ENCODE measurements around the gene PPFIBP2.

The PPFIBP2 gene

DNA sequence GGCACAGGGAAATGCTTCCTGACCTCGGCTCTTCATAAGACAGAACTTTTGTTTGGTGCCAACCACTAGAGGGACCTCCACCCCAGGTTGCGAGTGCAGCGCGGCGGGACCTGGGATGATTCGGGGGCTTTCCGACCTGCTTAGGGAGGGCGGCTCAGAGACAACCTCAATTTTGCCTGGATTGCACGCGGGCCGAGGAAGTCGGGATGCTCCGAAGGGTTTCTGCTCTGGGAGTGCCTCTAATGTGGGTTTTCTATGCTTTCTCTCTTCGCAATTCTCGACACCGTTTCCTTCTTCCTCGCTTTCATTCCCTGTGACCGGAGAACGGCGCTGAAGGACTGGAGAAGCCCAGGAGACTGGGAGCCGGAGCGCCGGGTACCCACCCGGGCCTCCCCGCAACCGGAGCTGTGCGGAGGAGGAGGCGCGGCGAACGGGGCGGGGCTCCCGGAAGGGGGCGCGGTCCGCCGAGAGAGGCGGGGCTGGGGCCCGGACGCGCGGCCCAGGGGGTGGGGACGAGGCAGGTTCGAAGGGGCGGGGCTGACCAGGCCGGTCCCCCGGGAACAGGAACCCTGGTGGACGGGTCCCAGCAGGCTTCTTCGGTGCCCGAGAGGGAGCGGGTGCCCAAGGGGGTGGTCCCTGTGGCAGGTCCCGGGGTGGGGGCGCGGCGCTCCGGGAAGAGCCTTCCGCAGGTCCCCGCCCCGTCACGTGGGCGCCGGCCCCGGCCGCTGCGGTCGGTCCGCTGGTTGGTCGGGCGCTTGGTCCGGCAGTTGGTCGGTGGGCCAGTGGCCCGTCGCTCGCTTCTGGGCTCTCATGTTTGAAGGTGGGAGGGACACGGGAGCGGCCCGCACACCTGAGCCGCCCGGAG is at the start of gene PPFIBP2:
PPFIBP2 (plus strand) TSS at position 766 of the 865 bp plus-strand sequence. CDS start 35,477 bp downstream, outside the sequence.
- DNase-seq (ENCODE audit: low read depth), result peak; percentile 47

DNA sequence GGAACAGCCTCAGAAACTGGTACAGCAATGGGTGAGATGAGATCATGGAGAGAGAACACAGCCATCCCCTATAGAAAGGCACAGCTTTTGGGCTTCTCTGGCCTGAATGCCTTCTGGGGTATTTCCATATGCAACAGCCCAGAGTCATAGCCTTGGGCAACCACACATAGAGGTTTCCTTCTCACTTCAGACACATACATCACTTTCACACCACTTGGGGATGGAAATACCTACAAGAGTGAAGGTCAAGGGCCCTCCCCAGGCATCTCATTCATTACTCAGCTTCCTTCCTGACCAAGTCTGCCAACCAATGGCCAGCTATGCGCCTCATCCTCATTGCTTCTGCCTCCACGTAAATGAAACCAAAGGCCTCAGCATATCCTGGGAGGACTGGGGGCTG is 46.1 kb upstream of the PPFIBP2 start:
- DNase-seq (ENCODE audit: low read depth), result no peak

DNA sequence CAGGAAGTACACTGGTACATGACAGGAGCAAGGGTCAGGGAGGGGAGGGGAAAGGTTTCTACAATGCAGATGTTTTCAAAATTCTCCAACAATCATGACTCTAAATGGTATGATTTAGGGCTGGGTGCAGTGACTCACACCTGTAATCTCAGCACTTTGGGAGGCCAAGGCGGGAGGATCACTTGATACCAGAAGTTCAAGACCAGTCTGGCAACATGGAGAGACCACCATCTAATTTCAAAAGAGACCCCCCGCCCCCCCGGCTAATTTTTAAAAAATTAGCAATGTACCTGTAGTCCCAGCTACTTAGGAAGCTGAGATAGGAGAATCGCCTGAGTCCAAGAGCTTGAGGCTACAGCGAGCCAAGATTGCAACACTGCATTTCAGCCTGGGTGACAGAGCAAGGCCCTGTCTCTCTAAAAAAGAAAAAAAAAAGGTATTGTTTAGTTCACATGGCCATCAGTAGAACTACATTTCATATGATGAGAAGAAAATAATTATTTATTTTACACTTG is 44.4 kb upstream of the PPFIBP2 start:
- no peak for DNase-seq (ENCODE audit: low read depth)

GRCh38 chr11:7471071-7471470 is 42.7 kb upstream of the PPFIBP2 start:
- no peak for DNase-seq (ENCODE audit: low read depth)

GRCh38 chr11:7473717-7474116 is 40.1 kb upstream of the PPFIBP2 start:
- no peak for DNase-seq (ENCODE audit: low read depth)

DNA sequence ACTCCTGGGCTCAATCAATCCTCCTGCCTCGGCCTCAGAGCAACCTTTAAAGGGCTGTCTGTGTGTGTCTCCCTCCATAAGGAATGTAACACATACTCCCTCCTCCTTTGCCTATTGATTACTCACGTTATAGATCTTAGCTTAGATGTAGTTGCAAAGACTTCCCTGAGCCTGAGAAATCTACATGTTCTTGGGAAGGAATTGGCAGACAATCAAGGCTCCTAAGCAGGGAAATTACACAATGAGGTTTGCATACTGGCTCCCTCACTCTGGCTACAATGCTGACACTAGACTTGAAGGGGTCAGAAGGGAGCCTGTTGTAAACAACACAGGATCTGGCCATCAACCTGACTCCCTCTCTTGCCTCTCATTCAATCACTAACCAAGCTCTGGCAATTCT is 33.7 kb upstream of the PPFIBP2 start:
- DNase-seq (ENCODE audit: low read depth), result peak; percentile 23

DNA sequence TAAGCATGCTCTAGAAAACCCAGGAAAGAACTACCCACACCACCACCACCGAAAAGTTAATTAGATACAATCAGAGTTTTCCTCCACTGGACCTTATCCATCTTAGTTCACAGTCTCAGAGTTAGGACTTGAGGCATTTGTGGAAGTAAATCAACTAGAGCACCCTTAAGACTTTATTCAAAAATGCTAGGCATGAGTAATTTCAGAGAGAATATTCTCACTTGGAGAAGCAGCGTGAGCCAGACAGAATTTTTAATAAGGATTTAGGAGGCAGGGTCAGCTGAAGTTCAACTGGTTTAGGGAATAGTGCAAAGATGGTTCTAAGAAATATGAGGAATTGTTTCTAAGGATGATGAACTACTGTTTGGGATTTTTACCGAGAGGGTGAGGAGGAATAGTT is 29.7 kb upstream of the PPFIBP2 start:
- no peak for DNase-seq (ENCODE audit: low read depth)

DNA sequence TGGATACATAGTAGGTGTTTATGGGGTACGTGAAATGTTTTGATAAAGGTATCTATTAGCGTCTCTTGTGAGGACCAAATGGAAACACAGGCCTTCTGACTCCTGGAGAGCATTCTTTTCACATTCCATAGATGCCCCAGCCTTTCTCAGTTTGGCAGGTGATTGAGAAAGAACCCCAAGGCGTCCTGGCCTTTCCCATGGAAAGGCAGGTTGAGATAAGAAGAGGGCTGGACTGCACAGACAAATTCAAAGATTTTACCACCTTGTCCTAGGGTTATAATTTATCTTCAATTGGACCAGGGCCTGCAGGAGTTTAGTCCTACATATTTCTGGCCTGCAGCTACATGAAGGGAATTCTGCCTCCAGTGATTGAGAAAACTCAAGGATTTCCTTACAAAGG is 29.2 kb upstream of the PPFIBP2 start:
- DNase-seq (ENCODE audit: low read depth), result no peak

- peak; percentile 55 for DNase-seq (ENCODE audit: low read depth)
Measured at GRCh38 chr11:7485186-7486097, 28.4 kb upstream of the PPFIBP2 start, which contains the start of gene OLFML1. TSS of gene OLFML1 (plus strand) at chr11:7485506. CDS start at chr11:7485876, 370 bp downstream.

DNA sequence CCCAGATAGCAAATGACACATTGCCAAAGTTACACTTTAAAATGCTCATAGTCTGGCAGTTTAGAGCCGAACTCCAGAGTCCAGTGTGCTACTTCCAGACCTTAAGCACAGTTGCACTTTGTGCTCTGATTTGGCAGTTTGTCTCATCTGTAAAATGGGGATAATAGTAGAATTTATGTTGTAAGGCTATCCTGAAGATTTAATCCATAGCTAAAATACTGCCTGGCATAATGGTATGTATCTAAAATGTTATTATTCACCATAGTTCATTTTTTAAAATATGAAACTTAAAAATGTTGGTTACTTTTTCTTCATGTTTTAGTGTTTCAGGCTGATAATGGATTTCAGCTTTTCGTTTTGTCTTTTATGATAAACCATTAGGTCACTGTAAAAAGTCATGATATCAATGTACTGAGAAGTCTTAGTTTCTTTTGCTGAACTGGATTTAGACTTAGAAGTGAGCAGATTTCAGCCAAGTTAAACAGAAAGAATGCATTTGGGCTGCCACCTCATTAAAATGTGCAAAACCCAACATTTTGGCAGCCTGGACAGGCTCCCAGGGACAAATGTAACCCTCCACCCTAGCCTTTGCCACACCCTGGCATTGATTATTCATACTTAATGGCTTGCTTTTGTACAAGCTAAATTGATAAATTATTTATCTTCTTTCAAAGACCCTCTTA is 27.6 kb upstream of the PPFIBP2 start:
- DNase-seq (ENCODE audit: low read depth), result no peak

DNA sequence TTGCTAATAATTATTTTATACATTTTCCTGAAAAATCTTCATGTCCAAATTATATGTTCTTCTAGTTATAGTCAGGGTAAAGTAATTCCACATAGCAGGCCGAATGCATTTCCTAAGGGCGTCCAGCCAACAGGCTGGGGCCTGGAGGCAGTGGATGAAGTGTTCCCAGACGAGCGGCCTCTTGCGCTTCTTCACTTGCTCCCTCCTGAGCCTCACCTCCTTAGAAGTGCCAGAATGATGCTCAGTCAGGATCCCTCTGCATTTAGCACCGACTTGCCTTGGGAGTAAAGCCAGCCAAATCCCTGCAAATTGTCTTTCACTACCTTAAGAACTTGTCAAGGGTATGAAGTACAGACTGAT is 27.0 kb upstream of the PPFIBP2 start:
- peak; percentile 32 for DNase-seq (ENCODE audit: low read depth)

DNA sequence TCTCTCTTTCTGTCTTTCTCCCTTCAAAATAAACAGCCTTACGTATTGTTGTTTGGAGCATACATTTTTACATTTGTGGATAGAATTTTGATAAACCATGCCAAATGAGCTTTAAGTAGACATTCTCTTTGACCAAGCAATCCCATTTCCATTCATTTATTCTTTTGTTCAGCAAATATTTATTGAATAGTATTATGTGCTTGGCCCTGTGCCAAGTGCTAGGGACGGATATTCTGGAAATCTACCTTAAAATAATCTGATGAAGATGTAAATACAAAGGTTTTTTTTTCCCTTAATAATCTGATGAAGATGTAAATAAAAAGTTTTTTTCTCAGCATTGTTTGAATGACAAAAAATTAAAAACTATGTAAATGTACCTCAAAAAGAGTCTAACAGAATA is 26.4 kb upstream of the PPFIBP2 start:
- DNase-seq (ENCODE audit: low read depth), result no peak

DNA sequence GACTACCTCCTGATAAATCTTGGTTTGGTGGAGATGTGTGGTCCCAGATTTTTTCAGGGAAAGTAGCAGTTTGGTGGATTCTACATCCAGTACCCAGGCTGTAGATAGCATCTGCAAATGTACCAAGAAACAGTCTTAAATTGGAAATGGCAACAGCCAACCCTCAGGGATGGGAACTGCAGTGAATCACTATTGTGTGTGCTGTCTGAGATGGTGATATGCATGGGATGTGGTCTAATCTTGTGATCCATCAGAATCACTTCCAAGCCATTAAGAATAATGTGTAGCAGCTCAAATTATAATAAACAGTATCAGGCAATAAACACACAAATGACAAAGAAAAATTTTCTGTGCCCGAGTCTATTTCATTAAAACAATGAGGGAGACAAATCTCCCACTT is 25.1 kb upstream of the PPFIBP2 start:
- no peak for DNase-seq (ENCODE audit: low read depth)

- no peak for DNase-seq (ENCODE audit: low read depth)
Measured at GRCh38 chr11:7489376-7489775, 24.4 kb upstream of the PPFIBP2 start.

DNA sequence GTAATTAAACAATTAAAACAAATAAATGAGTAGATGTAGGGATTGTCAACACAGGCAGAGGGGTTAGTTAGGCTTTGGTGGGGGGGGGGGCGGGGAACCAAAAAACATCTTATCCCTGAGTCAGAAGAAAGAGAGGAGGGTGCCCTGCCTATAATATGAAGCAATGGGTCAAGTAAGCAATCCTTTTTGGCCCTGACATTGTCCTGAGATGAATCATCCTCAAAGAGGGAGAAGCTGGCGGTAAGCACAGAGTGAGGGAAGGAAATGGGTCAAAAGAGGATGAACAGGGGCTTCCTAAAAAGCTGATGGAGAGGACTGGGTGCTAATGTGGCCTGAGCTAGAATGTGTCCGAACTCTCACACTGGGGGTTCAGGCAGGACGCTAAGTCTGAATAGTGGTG is 23.7 kb upstream of the PPFIBP2 start:
- peak; percentile 65 for DNase-seq (ENCODE audit: low read depth)

- no peak for DNase-seq (ENCODE audit: low read depth)
Measured at GRCh38 chr11:7490535-7490934, 23.3 kb upstream of the PPFIBP2 start.

GRCh38 chr11:7492253-7492652 is 21.5 kb upstream of the PPFIBP2 start:
- DNase-seq (ENCODE audit: low read depth), result no peak

DNA sequence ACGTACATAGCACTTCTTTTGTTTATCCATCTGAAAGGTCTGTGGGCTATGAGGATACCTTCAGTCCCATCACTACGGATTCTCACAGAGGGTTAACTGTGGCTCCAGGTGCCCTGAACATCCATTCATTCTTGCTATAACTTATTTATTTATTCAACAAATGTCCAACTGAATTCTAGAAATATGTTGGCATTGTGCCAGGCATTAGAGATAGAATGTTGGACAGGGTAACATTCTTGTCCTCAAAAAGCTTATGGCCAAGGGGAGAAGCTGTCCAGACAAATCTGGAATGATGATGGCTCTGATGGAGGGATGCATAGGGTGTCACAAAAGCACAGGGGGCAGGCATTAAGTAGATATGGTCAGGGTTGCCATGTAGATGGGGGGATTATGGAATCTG is 20.1 kb upstream of the PPFIBP2 start:
- DNase-seq (ENCODE audit: low read depth), result no peak

DNA sequence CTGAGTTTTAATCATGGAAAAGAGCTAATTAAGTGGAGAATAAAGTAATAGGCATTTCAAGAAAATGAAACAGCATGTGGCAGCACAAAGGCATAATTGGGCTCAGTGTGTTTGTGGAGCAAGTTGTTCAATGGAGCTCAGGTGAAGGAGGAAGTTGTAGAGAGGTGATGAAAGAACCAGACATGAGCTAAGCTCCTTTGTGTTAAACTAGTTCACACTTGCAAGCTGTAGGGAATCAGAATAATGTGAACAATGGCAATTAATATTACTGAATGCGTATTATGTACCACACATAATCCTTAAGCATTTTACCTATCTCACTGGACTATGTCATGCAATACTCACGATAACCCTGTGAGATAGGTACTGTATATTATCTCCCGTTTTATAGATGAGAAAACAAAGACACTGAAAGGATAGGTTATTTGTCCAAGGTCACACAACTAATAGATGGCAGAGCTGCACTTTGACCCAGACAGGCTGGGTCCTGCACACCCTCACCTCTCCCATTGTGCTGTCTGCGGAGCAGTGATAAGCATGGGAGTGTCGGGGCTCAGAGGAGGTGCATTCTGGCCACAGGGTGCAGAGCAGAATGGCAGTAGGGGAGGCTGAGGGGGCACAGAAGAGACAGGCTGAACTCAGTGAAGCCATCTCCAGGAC is 19.6 kb upstream of the PPFIBP2 start:
- DNase-seq (ENCODE audit: low read depth), result no peak

DNA sequence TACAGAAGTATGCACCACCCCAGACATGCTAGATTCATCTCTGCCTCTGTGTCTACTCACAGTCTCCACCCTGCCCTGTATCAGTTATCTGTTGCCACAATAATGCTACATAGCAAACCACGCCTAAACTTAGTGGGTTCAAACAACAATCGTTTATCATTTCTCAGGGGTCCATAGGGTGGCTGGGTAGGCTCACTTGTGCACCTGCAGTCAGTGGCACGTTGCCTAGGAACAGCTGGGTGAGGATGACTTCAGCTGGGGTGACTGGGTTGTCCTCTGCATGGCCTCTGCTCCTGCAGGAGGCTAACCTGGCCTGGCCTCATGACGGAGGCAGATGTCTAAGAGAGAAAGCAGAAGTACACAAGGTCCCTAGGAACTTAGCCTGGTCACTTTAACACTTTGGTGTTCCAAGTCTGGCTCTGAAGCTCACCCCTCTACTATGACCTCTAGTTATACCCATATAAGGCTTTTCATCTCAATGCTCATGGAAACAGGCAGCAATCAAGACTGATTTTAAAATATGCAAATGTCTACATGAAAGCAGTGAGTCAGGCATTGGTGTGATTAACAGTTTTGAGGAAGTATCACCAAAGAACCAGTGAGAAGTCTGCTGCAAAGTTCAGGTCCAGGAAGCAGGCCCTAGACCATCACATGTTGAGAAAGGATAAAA is 17.8 kb upstream of the PPFIBP2 start:
- DNase-seq (ENCODE audit: low read depth), result no peak

- DNase-seq (ENCODE audit: low read depth), result no peak
Measured at GRCh38 chr11:7498193-7498592, 15.6 kb upstream of the PPFIBP2 start.

Measured in fibroblast of the conjunctiva (primary cell).